Thyroid gland (tissue), 4 donors: ENCODE measurements around the gene TAS2R60. TPM values are rescaled to one million over a fixed set of nuclear protein-coding genes. Genes with fewer than 3 reads are reported as not detected.

ENCODE experiments used
- DNase-seq, 2 donors: peaks; one replicate each; pipeline ENCODE4 v3.0.0-alpha.2; 2019
- H3K27ac ChIP-seq, 3 donors: fragments of 200-600 bp; sonication (generic); 1 replicate in 2 of 3; 2 replicates in 1 of 3; pipeline ENCODE4 v1.5.1; 2016 to 2019; ENCODE audit warnings: mild to moderate bottlenecking in 1 of 3, moderate library complexity in 1 of 3
- H3K27me3 ChIP-seq: fragments of 200-600 bp; sonication (generic); one replicate; pipeline ENCODE4 v1.5.1; 2019
- H3K36me3 ChIP-seq, 2 donors: fragments of 200-600 bp; sonication (generic); one replicate each; pipeline ENCODE4 v1.5.1; 2016 to 2019
- H3K4me1 ChIP-seq, 2 donors: fragments of 200-600 bp; sonication (generic); one replicate each; pipeline ENCODE4 v1.5.1; 2017 to 2019
- H3K4me3 ChIP-seq, 3 donors: fragments of 200-600 bp; sonication (generic); replicated peaks in 1 of 3; 1 replicate in 2 of 3; 2 replicates in 1 of 3; pipeline ENCODE4 v1.5.1; 2016; ENCODE audit warnings: mild to moderate bottlenecking in 1 of 3
- H3K9me3 ChIP-seq: fragments of 200-600 bp; sonication (generic); one replicate; pipeline ENCODE4 v1.5.1; 2017
- POLR2A ChIP-seq, 2 donors: fragments of 450-650 bp; IDR thresholded peaks; one replicate each; pipeline ENCODE4 v1.6.1; 2017; ENCODE audit warnings: antibody characterized with exemption in 2 of 2, mild to moderate bottlenecking in 2 of 2, moderate library complexity in 1 of 2
- WGBS, 2 donors: methylation state at CpG; one replicate each; pipeline ENCODE4 v1.1.5; 2017; 5-methylcytosine and 5-hydroxymethylcytosine counted together
- intact Hi-C: fragments of 100-400 bp; cut with DNase I; formaldehyde crosslinking; loops from one replicate; pipeline ENCODE4 v1.15.1; 2023
- total RNA-seq, 4 donors: library from RNA; depleted of rRNA; stranded (reverse); fragments of >200 nt; gene quantifications; one replicate each; pipeline ENCODE4 v1.2.3, GENCODE V29; 2016
- TF ChIP-seq, protein P1 (sequence below), 6 experiments: fragments of 200-600 bp in 3 of 6; fragments of 450-650 bp in 3 of 6; sonication (generic) in 3 of 6; IDR thresholded peaks; one replicate each; pipeline ENCODE4 v1.5.1; 2016 to 2019; ENCODE audit warnings: antibody characterized with exemption in 6 of 6, mild to moderate bottlenecking in 2 of 6, inconsistent platforms in 1 of 6, moderate library complexity in 1 of 6

Gene TAS2R60
- total RNA-seq, 4 donors from 2014 or later: not detected

- Histone ChIP-seq H3K4me3 (no peak overlapping the region), H3K4me1 (peaks cover 0 to 11% of the 10 kb centered on the region in 2 donors), H3K27ac (no peak overlapping the region), H3K9me3 (no peaks in the 10 kb centered on the region), H3K36me3 (no peaks in the 10 kb centered on the region), H3K27me3 (no peaks in the 10 kb centered on the region)
- WGBS, 2 donors: 65 to 73% methylated on average over 2 of the region's 2 CpGs
- intact Hi-C loops: no loop called here
- TF ChIP-seq, protein P1, sequence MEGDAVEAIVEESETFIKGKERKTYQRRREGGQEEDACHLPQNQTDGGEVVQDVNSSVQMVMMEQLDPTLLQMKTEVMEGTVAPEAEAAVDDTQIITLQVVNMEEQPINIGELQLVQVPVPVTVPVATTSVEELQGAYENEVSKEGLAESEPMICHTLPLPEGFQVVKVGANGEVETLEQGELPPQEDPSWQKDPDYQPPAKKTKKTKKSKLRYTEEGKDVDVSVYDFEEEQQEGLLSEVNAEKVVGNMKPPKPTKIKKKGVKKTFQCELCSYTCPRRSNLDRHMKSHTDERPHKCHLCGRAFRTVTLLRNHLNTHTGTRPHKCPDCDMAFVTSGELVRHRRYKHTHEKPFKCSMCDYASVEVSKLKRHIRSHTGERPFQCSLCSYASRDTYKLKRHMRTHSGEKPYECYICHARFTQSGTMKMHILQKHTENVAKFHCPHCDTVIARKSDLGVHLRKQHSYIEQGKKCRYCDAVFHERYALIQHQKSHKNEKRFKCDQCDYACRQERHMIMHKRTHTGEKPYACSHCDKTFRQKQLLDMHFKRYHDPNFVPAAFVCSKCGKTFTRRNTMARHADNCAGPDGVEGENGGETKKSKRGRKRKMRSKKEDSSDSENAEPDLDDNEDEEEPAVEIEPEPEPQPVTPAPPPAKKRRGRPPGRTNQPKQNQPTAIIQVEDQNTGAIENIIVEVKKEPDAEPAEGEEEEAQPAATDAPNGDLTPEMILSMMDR (IDR thresholded peaks at IDR 0.05): no peak
- TF ChIP-seq POLR2A (IDR thresholded peaks at IDR 0.05): no peak
- peak in 1 of 2 donors; percentile 11 for DNase-seq
Measured at GRCh38 chr7:143435266-143435665, 8.0 kb upstream of the TAS2R60 start.

- Histone ChIP-seq H3K9me3 (no peaks in the 10 kb centered on the region), H3K36me3 (no peaks in the 10 kb centered on the region), H3K4me3 (no peak overlapping the region), H3K27ac (no peak overlapping the region), H3K27me3 (no peaks in the 10 kb centered on the region), H3K4me1 (peaks cover 0 to 11% of the 10 kb centered on the region in 2 donors)
- no peak for DNase-seq
- WGBS, 2 donors: 93 to 94% methylated on average over 3 of the region's 3 CpGs
- intact Hi-C loops: no loop called here
- TF ChIP-seq, protein P1 (IDR thresholded peaks at IDR 0.05): no peak
- TF ChIP-seq POLR2A (IDR thresholded peaks at IDR 0.05): no peak
Measured at GRCh38 chr7:143436325-143436946, 6.8 kb upstream of the TAS2R60 start.

DNA sequence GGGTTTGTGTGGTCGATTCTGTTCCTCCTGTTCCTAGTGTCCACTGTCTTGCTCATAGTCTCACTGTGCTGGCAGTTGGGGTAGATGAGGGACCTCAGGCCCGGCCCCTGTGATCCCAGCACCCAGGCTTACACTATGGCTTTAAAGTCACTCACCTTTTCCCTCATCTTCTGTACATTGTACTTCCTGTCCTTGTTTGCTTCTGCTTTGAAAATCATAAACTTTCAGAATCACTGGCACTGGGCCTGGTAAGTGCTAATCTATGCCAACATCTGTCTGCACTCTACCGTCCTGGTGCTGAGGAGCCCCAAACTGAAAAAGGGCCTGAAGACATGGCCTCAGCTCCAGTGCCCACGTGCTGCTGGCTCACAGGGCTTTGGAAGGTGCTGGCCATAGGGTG is 5.7 kb upstream of the TAS2R60 start:
- Histone ChIP-seq H3K9me3 (no peaks in the 10 kb centered on the region), H3K4me3 (no peak overlapping the region), H3K36me3 (no peaks in the 10 kb centered on the region), H3K27ac (no peak overlapping the region), H3K27me3 (no peaks in the 10 kb centered on the region), H3K4me1 (peaks cover 0 to 11% of the 10 kb centered on the region in 2 donors)
- WGBS, 2 donors: 66 to 76% methylated on average over 4 of the region's 4 CpGs
- TF ChIP-seq POLR2A (IDR thresholded peaks at IDR 0.05): no peak
- TF ChIP-seq, protein P1 (IDR thresholded peaks at IDR 0.05): no peak
- intact Hi-C loops: no loop called here
- DNase-seq: no peak

- H3K27ac ChIP-seq: no peak overlapping the region
- no peak overlapping the region for H3K4me3 ChIP-seq
- intact Hi-C loops: no loop called here
- no peaks in the 10 kb centered on the region for H3K9me3 ChIP-seq
- H3K4me1 ChIP-seq: peaks cover 0 to 5% of the 10 kb centered on the region in 2 donors
- no peaks in the 10 kb centered on the region for H3K27me3 ChIP-seq
- 92 to 95% methylated on average over 2 of the region's 2 CpGs for WGBS, 2 donors
- no peaks in the 10 kb centered on the region for H3K36me3 ChIP-seq
- DNase-seq: no peak
- TF ChIP-seq, protein P1 (IDR thresholded peaks at IDR 0.05): no peak
- no peak for TF ChIP-seq POLR2A (IDR thresholded peaks at IDR 0.05)
Measured at GRCh38 chr7:143439866-143440265, 3.4 kb upstream of the TAS2R60 start.

DNA sequence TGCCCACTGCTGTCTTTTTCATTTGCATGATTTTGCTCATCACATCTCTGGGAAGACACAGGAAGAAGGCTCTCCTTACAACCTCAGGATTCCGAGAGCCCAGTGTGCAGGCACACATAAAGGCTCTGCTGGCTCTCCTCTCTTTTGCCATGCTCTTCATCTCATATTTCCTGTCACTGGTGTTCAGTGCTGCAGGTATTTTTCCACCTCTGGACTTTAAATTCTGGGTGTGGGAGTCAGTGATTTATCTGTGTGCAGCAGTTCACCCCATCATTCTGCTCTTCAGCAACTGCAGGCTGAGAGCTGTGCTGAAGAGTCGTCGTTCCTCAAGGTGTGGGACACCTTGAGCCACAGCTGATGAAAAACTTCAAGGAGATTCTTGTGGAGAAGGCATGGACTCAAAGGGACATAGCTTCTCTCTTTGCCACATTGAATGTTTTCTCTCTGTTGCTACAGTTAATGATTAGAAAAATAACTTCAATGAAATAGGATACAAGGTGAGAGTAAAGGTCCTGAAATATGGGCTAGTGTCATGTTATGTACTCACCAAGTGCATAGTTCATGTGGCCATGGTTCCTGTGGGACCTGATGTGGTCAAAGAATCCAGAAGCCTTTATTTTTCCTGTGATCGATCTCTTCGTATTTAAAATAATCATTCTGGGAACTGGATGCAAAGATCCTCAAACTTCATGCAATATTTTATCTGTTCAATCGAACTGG is 970 bp downstream of the TAS2R60 start:
- H3K9me3 ChIP-seq: no peaks in the 10 kb centered on the region
- H3K4me3 ChIP-seq: no peak overlapping the region
- intact Hi-C loops: no loop called here
- peaks cover 5% of the 10 kb centered on the region for H3K27me3 ChIP-seq
- H3K27ac ChIP-seq: no peak overlapping the region
- 92 to 96% methylated on average over 6 of the region's 6 CpGs for WGBS, 2 donors
- DNase-seq: no peak
- no peaks in the 10 kb centered on the region for H3K4me1 ChIP-seq
- TF ChIP-seq, protein P1 (IDR thresholded peaks at IDR 0.05): no peak
- no peak for TF ChIP-seq POLR2A (IDR thresholded peaks at IDR 0.05)
- H3K36me3 ChIP-seq: no peaks in the 10 kb centered on the region
